NCI-H187 (cell line): ENCODE results near the gene ATXN1L.
"Not testable (repeated sequence)": the region's sequence is repeated elsewhere in the genome, so short reads cannot be mapped to it uniquely, and the experiment has no call there.

Experiments used
- DNase-seq, 2 experiments: peaks; one replicate each; lab custom pipeline; 2025; lab: John Stamatoyannopoulos, UW

The ATXN1L gene

DNA sequence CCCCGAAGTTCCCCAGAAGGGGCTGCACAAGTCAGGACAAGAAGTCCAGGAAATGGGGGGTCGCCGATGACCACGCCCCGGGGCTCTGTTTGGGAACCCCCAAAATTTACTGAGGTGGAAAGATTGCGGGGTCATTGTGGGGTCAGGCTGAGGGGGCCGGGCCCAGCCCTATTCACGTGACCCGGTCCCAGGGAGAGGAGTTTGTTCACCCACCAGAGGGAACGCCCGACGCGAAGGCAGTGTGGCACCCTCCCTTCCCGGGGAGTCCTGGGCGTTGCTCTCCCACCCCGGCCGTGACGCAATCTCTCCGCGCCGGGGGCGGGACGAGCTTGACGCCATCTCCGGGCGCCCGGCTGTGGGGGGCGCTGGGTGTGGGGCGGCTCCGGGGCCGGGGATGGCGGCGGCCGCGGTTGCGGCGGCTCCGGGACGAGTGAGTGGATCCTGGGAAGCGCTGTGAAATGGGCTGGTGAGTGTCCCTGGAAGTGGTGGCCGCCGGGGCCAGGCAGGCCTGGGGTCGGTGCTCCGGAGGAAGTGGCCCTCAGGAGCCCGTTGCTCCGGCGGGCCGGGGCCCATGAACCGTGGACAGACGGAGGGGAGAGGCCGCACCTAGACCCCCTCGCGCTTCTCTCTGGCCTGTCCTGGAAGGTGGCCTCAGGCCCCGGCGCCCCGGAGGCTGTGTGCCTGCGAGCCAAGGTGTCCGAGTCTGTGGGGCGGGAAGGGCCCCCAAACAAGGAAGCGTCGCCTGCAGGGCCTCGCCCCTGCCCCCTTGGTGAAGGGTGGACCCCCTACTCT lies at the start of gene ATXN1L:
ATXN1L (plus strand) TSS at position 338 of the 792 bp plus-strand sequence. CDS start 3,765 bp downstream, outside the sequence.
- DNase-seq, result peak; percentile 32 to 33

GRCh38 chr16:71796501-71797097 lies 49.2 kb upstream of the ATXN1L start:
- DNase-seq, result no peak

GRCh38 chr16:71803305-71803690 lies 42.5 kb upstream of the ATXN1L start:
- no peak for DNase-seq

GRCh38 chr16:71807905-71808592 lies 37.7 kb upstream of the ATXN1L start:
- no peak for DNase-seq

DNA sequence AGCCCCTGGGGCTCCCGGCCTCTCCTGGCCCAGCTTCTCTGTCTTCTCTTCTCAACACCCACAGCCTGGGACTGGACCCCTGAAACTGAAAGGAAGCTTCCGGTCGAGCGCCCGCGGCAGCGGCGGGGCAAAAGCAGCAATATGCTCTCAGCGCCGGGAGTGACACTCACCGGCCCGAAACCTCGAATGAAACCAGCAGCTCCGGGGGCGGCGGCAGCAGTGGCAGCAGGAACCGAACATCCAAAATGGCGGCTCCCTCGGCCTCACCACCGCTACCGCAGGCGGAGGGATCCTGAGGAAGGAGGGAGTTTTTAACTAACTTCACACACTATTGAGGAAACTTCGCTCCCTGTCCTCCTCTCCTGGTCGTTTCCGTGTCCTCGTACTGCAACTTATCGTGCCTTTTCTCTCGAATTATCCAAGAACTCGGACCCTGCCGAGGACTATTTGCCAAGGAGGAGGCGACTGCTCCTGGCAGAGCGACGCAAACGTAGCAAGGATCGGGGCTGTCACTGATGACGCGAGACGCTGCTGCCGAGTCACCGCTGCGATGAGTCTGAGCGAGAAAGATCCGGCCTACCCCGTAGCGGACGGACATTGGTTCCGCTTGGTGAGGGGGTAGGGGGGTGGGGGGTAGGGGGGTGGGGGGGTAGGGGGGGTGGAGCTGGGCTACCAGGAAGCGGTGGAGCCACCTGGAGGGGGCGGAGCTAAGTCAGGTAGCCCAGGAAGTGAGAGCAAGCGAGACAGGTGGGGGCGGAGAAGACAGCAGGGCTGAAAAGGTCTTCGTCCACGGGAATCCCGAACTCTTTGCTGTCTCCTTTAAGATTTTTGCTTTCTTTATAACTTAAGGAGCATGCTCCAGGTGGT lies 37.0 kb upstream of the ATXN1L start, which contains the start of gene AP1G1:
AP1G1 (minus strand) TSS at position 242 of the 867 bp plus-strand sequence. CDS start 19,355 bp downstream, outside the sequence.
- peak; percentile 64 to 82 for DNase-seq

DNA sequence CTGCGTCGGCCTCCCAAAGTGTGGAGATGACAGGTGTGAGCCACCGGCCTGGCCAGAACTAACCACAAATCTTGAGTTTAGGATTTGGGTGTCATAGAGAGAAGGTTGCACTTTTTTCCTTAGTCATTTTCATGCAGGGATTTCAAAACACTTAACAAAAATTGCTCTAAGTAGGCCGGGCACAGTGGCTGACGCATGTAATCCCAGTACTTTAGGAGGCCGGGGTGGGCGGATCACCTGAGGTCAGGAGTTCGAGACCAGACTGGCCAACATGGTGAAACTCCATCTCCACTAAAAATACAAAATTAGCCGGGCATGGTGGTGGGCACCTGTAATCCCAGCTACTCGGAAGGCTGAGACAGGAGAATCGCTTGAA lies 35.6 kb upstream of the ATXN1L start:
- not testable (repeated sequence) for DNase-seq

DNA sequence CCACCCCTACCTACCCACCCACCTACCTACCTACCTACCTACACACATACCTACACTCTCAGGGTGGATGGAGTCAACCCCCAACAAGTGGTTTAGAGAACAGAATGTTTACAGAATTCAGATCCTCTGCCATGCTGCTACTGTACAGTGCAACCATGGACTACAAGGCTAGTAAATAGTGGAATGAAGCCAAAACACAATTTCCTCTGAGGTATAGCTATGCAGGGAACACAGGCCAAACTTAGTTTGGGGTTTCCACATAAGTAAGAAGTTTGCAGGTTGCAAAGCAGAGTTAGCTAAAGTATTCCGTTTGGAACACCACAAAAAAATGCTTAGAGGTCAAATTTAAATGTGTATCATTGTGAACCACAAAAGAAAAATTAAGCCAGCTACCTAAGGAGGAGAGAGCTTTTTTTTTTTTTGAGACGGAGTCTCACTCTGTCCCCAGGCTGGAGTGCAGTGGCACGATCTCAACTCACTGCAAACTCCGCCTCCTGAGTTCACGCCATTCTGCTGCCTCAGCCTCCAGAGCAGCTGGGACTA lies 34.4 kb upstream of the ATXN1L start:
- DNase-seq, result no peak

- DNase-seq, result not testable (repeated sequence)
These were observed 28.6 kb upstream of the ATXN1L start for GRCh38 chr16:71817155-71817500.

GRCh38 chr16:71826533-71827017 lies 19.2 kb upstream of the ATXN1L start:
- DNase-seq, result no peak

GRCh38 chr16:71830359-71830758 lies 15.4 kb upstream of the ATXN1L start:
- DNase-seq, result no peak

- not testable (repeated sequence) for DNase-seq
These were observed 14.1 kb upstream of the ATXN1L start for GRCh38 chr16:71831698-71832097.

DNA sequence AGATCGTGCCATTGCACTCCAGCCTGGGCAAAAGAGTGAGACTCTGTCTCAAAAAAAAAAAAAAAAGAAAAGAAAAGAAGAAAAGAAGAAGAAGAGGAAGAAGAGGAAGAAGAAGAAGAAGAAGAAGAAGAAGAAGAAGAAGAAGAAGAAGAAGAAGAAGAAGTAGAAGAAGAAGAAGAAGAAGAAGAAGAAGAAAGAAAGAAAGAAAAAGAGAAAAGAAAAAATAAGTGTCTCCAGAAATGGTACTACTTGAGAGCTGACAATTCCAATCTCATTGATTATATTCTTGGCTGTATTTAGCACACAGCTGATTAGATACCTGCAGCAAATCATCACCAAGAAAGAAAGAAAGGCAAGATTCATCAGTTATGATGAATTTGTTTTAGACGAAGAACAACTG lies 13.7 kb upstream of the ATXN1L start:
- DNase-seq, result not testable (repeated sequence)

GRCh38 chr16:71834291-71834690 lies 11.5 kb upstream of the ATXN1L start:
- no peak for DNase-seq

GRCh38 chr16:71837150-71837549 lies 8.6 kb upstream of the ATXN1L start:
- DNase-seq, result no peak

DNA sequence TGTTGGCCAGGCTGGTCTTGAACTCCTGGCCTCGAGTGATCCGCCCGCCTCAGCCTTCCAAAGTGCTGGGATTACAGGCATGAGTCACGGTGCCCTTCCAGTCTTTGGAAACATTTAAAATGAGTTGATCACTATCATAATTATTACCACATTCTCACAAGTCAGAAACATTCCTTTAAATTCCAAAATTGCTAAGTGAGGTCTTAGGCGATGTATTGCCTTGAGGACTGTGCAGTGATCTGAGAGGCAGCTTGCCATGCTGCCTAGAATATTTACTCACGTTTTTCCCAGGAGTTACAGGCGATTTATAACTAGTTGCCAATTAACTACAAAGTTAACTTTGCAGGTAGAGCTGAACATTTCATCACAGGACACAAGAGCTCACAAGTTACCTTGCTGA lies 5.7 kb upstream of the ATXN1L start:
- DNase-seq, result no peak

- DNase-seq, result no peak
These were observed 2.2 kb upstream of the ATXN1L start for GRCh38 chr16:71843572-71843971.

DNA sequence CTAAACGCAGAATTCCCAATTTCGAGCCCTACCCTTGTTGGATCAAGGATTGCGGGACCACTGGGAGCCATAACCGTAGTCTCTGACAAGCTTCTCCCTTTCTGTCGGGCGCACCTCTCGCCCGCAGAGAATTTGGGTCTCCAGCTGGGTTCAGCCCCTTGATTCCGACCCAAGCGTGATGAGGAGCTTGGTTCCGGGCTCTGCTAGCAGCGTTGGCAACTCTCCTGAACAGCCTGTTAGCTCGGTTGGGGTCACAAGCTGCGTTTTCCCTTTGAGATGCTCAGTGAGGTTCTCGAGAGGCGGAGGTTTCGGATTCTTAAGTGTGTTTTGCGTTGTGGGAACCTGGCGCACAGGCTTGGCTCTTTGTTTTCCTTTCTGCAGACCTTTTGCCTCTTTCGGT lies 655 bp downstream of the ATXN1L start:
- DNase-seq, result no peak

GRCh38 chr16:71847096-71847495 lies 1.3 kb downstream of the ATXN1L start:
- no peak for DNase-seq

DNA sequence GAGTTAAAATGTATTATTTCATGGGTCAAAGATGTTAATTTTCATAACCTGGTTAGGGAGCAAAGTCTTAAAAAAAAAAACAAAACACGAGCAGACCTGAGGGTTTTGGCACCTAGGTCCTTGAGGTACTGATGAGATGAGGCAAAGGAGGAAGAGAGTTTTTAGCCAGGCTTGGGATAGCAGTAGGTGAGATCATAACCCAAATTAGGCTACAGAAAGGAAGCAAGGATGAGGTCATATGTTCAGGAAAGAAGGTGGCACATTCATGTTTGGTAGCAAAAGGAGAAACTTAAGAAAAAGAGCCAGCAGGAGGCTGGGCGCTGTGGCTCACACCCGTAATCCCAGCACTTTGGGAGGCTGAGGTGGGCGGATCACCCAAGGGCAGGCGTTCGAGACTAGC lies 2.8 kb downstream of the ATXN1L start:
- no peak for DNase-seq

- no peak for DNase-seq
These were observed 6.0 kb downstream of the ATXN1L start for GRCh38 chr16:71851746-71852145.

- DNase-seq, result no peak
These were observed 6.4 kb downstream of the ATXN1L start for GRCh38 chr16:71852158-71852557.

DNA sequence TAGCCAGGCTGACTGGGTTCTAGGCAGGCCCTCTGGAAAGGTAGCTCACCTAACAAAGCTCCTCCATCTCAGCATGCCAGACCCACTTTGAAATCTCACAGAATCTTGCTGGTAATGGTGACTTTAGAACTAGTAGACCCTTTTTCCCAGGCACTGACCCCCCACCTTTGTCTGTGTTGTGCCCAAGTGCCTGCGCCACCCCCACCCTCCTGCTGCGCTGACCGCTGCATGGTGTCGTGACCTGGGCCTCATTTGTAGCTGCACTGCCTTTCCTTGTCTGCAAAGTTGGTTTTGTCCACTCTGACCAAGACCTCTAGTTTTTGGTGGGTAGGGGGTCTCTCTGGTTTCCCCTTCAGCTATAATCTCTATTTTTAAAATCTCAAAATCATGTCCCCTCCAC lies 6.8 kb downstream of the ATXN1L start:
- no peak for DNase-seq
